Measurements from ENCODE around the gene ABCB4. TPM values are rescaled to one million over a fixed set of nuclear protein-coding genes. Genes with fewer than 3 reads are reported as not detected.
A peak's percentile ranks its signal among the peaks of the same experiment; 100 is the strongest.

ABCB4 gene
- total RNA-seq, 2 donors from 2014 or later = 0.05 to 1.1 TPM

DNA sequence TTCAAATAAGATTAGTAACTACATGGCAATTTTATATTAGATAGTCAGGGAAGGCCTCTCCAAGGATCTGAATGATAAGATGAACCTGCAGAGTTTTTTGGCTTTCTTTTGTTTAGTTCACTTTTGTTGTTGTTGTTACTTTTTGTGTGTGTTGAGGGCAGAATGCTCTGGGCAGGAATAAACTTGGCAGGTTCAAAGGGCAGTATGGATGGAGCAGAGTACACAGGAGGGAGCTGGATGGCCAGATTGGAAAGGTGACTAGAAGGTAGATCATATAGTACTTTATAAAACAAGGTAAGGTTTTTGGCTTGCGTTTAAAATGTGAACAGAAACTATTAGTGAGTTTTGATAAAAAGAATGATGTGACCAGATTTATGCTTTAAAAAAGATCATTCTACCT is 112.1 kb downstream of the ABCB4 start:
- Histone ChIP-seq H3K4me3 (no peak overlapping the region), H3K4me1 (replicated peaks) (no peaks in the 10 kb centered on the region), H3K27ac (no peak overlapping the region), H3K36me3 (no peaks in the 10 kb centered on the region), H3K27me3 (replicated peaks; ENCODE audit: insufficient read depth) (no peaks in the 10 kb centered on the region), H3K9me3 (no peaks in the 10 kb centered on the region)
- no peak for DNase-seq (ENCODE audit: low spot score)
- 97% methylated on average over 1 of the region's 1 CpG for WGBS
- no peak for TF ChIP-seq POLR2A (IDR thresholded peaks at IDR 0.05)
- no peak for TF ChIP-seq POLR2AphosphoS5 (IDR thresholded peaks at IDR 0.05)
- TF ChIP-seq, protein P1, sequence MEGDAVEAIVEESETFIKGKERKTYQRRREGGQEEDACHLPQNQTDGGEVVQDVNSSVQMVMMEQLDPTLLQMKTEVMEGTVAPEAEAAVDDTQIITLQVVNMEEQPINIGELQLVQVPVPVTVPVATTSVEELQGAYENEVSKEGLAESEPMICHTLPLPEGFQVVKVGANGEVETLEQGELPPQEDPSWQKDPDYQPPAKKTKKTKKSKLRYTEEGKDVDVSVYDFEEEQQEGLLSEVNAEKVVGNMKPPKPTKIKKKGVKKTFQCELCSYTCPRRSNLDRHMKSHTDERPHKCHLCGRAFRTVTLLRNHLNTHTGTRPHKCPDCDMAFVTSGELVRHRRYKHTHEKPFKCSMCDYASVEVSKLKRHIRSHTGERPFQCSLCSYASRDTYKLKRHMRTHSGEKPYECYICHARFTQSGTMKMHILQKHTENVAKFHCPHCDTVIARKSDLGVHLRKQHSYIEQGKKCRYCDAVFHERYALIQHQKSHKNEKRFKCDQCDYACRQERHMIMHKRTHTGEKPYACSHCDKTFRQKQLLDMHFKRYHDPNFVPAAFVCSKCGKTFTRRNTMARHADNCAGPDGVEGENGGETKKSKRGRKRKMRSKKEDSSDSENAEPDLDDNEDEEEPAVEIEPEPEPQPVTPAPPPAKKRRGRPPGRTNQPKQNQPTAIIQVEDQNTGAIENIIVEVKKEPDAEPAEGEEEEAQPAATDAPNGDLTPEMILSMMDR (IDR thresholded peaks at IDR 0.05) = no peak
- intact Hi-C loops (cut with DNase I) = no loop called here

DNA sequence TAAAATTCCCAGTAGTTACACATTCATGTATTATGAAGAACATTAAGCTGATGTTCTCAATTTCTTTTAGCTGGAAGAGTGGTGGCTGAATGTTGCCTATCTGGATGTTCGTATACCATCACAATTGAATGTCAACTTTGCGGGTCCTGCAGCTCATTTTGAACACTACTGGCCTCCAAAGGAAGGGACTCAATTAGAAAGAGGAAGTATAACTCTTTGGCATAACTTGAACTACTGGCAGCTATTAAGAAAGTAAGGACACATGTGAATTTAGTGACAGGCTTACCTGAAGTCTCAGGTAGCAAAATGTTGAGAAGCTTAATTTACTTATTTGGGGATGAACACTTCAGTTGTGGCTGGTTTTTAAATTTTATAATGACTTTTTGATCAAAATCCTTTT is 114.2 kb downstream of the ABCB4 start:
- Histone ChIP-seq H3K4me1 (replicated peaks) (no peaks in the 10 kb centered on the region), H3K9me3 (no peaks in the 10 kb centered on the region), H3K4me3 (no peak overlapping the region), H3K36me3 (no peaks in the 10 kb centered on the region), H3K27ac (no peak overlapping the region), H3K27me3 (replicated peaks; ENCODE audit: insufficient read depth) (no peaks in the 10 kb centered on the region)
- DNase-seq (ENCODE audit: low spot score) = no peak
- no peak for TF ChIP-seq POLR2AphosphoS5 (IDR thresholded peaks at IDR 0.05)
- TF ChIP-seq, protein P1 (IDR thresholded peaks at IDR 0.05) = no peak
- TF ChIP-seq POLR2A (IDR thresholded peaks at IDR 0.05) = no peak
- 94% methylated on average over 2 of the region's 2 CpGs for WGBS
- intact Hi-C loops (cut with DNase I) = no loop called here

DNA sequence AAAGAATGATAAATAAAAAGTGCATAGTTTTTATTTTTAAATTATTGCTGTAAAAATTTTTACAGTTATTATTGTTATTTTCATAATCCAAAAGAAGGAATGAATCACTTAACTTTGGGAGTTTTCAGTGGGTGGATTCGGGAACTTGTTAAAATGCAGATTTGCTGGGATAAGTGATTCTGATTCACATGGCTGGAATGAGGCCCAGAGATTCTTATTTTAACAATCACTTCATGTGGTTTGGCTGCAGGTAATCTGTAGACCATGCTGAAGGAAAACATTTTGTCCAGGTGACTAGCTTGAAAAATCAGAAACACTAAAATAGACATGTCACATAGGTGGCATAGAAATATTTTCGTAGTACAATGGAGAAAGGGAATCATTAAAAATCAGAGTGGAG is 116.1 kb downstream of the ABCB4 start:
- WGBS = 28% methylated on average over 2 of the region's 2 CpGs
- no peaks in the 10 kb centered on the region for H3K27me3 ChIP-seq (replicated peaks; ENCODE audit: insufficient read depth)
- intact Hi-C loops (cut with DNase I) = no loop called here
- peak; percentile 36 for DNase-seq (ENCODE audit: low spot score)
- H3K27ac ChIP-seq = no peak overlapping the region
- no peak overlapping the region for H3K4me3 ChIP-seq
- no peaks in the 10 kb centered on the region for H3K36me3 ChIP-seq
- H3K9me3 ChIP-seq = no peaks in the 10 kb centered on the region
- no peaks in the 10 kb centered on the region for H3K4me1 ChIP-seq (replicated peaks)
- TF ChIP-seq POLR2A (IDR thresholded peaks at IDR 0.05) = no peak
- TF ChIP-seq POLR2AphosphoS5 (IDR thresholded peaks at IDR 0.05) = peak; percentile 32

DNA sequence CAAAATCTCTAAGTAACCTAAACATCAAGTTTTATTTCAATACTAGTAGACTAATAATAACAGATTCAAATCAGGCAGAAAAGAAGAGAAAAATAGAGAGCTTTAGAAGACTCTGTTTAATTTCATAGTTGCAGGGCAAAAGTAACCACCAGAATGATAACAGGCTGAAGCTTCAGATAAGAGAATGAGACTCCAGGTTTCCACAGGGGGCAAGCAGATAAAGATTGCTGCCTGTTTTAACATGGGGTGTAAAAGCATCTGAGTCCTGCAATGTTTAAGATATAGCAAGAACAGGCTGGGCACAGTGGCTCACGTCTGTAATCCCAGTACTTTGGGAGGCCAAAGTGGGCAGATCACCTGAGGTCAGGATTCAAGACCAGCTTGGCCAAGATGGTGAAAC is 119.0 kb downstream of the ABCB4 start:
- no peak overlapping the region for H3K27ac ChIP-seq
- H3K27me3 ChIP-seq (replicated peaks; ENCODE audit: insufficient read depth) = no peaks in the 10 kb centered on the region
- 95% methylated on average over 1 of the region's 1 CpG for WGBS
- no peak overlapping the region for H3K4me3 ChIP-seq
- H3K36me3 ChIP-seq = no peaks in the 10 kb centered on the region
- intact Hi-C loops (cut with DNase I) = no loop called here
- no peak for DNase-seq (ENCODE audit: low spot score)
- H3K4me1 ChIP-seq (replicated peaks) = no peaks in the 10 kb centered on the region
- TF ChIP-seq POLR2A (IDR thresholded peaks at IDR 0.05) (no peak), POLR2AphosphoS5 (IDR thresholded peaks at IDR 0.05) (no peak)
- TF ChIP-seq, protein P1 (IDR thresholded peaks at IDR 0.05) = no peak
- no peaks in the 10 kb centered on the region for H3K9me3 ChIP-seq

DNA sequence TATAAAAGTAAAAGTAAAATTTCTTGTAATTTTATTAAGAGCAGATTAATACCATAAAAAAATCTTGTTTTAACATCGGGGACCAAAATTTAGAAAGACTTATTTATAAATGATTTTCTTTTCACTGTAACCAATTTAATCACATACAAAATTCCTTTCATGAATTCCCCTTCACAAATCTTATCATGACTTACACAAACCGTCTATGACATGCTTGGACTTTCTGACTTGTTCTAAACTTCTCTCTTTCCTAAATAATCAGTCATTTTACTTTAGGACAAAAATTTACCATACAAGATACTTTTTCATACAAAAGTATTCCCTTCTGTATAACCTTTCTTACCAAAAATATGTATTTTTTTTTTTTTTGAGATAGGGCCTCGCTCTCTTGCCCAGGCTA is 120.7 kb downstream of the ABCB4 start:
- no peak for TF ChIP-seq POLR2AphosphoS5 (IDR thresholded peaks at IDR 0.05)
- TF ChIP-seq, protein P1 (IDR thresholded peaks at IDR 0.05) = no peak
- no peak for TF ChIP-seq POLR2A (IDR thresholded peaks at IDR 0.05)
- H3K27ac ChIP-seq = no peak overlapping the region
- no peaks in the 10 kb centered on the region for H3K9me3 ChIP-seq
- no peak overlapping the region for H3K4me3 ChIP-seq
- over 99% methylated on average over 3 of the region's 3 CpGs for WGBS
- no peaks in the 10 kb centered on the region for H3K27me3 ChIP-seq (replicated peaks; ENCODE audit: insufficient read depth)
- no peak for DNase-seq (ENCODE audit: low spot score)
- H3K4me1 ChIP-seq (replicated peaks) = no peaks in the 10 kb centered on the region
- H3K36me3 ChIP-seq = no peaks in the 10 kb centered on the region
- intact Hi-C loops (cut with DNase I) = no loop called here

Other genes starting within 250 kb of the ABCB4 start
- gene CROT, start 130.0 kb downstream of the ABCB4 start, total RNA-seq = 10 to 100 TPM; 17.0 to 35.0 TPM
- 10 to 100 TPM in 1 of 2 donors, 1 to 10 TPM in 1; 9.2 to 10.2 TPM for gene ABCB1, start 125.2 kb upstream of the ABCB4 start, total RNA-seq
- 1 to 10 TPM; 2.1 to 5.0 TPM for gene RUNDC3B, start 152.7 kb upstream of the ABCB4 start, total RNA-seq

Data from prostate gland (tissue), 2 donors.